ENCODE measurements around the gene SRXN1.

- TF ChIP-seq POLR2A (IDR thresholded peaks at IDR 0.05) (no peak), CTCF (IDR thresholded peaks at IDR 0.05) (no peak)
Observed at GRCh38 chr20:688809-689212, 35.8 kb upstream of the SRXN1 start.
